GM21619 (cell line): Measurements from ENCODE around the gene IL17RC.
"Not testable (repeated sequence)": the region's sequence is repeated elsewhere in the genome, so short reads cannot be mapped to it uniquely, and the experiment has no call there.

Experiments used
- ATAC-seq: cut with Tn5 transposase; IDR thresholded peaks from one replicate; pipeline ENCODE4 v1.9.1; 2021; ENCODE audit not compliant: unreplicated experiment

Gene IL17RC

GRCh38 chr3:9916734-9917680, at the start of gene IL17RC:
Gene IL17RC (plus strand): TSS chr3:9917098. CDS start chr3:9917316, 218 bp downstream.
- no peak for ATAC-seq

GRCh38 chr3:9867106-9867505, 49.8 kb upstream of the IL17RC start:
- no peak for ATAC-seq

- ATAC-seq: no peak
These were observed 46.9 kb upstream of the IL17RC start for GRCh38 chr3:9869955-9870354.

GRCh38 chr3:9870978-9871377, 45.9 kb upstream of the IL17RC start:
- ATAC-seq: no peak

GRCh38 chr3:9872067-9872466, 44.8 kb upstream of the IL17RC start:
- not testable (repeated sequence) for ATAC-seq

GRCh38 chr3:9875448-9875847, 41.5 kb upstream of the IL17RC start:
- ATAC-seq: no peak

GRCh38 chr3:9876255-9876654, 40.6 kb upstream of the IL17RC start:
- not testable (repeated sequence) for ATAC-seq

- no peak for ATAC-seq
These were observed 39.9 kb upstream of the IL17RC start for GRCh38 chr3:9876991-9877390.

GRCh38 chr3:9878700-9879099, 38.2 kb upstream of the IL17RC start:
- no peak for ATAC-seq

- ATAC-seq: no peak
These were observed 36.9 kb upstream of the IL17RC start, which contains the start of gene CIDEC for GRCh38 chr3:9879830-9880549. Gene CIDEC (minus strand): TSS chr3:9880253. CDS start chr3:9878486, 1,767 bp downstream.

- ATAC-seq: no peak
These were observed 35.5 kb upstream of the IL17RC start for GRCh38 chr3:9881441-9881840.

- no peak for ATAC-seq
These were observed 33.0 kb upstream of the IL17RC start for GRCh38 chr3:9883706-9884554.

GRCh38 chr3:9884555-9885165, 32.2 kb upstream of the IL17RC start:
- ATAC-seq: no peak

GRCh38 chr3:9886328-9886727, 30.6 kb upstream of the IL17RC start:
- ATAC-seq: no peak

GRCh38 chr3:9887480-9887879, 29.4 kb upstream of the IL17RC start:
- no peak for ATAC-seq

- no peak for ATAC-seq
These were observed 28.4 kb upstream of the IL17RC start for GRCh38 chr3:9888540-9888939.

- ATAC-seq: no peak
These were observed 27.5 kb upstream of the IL17RC start for GRCh38 chr3:9889405-9889804.

- peak; percentile 76 for ATAC-seq
These were observed 26.4 kb upstream of the IL17RC start, which contains the start of gene JAGN1 for GRCh38 chr3:9890249-9891071. Gene JAGN1 (plus strand): TSS chr3:9890610. CDS start chr3:9890723, 113 bp downstream.

GRCh38 chr3:9891072-9891622, 25.8 kb upstream of the IL17RC start:
- ATAC-seq: no peak
